Stimulated activated CD4-positive, alpha-beta T cell treated with anti-CD3 and anti-CD28 coated beads, TNF-alpha, amount 100 ng/mL, for 1 hour (primary cell): ENCODE results near the gene FIGNL1.

Experiments
- DNase-seq, 3 donors: peaks; one replicate each; pipeline ENCODE4 v3.0.0-alpha.2; 2020; ENCODE audit warnings: low read depth in 3 of 3, low spot score in 1 of 3

Gene FIGNL1

DNA sequence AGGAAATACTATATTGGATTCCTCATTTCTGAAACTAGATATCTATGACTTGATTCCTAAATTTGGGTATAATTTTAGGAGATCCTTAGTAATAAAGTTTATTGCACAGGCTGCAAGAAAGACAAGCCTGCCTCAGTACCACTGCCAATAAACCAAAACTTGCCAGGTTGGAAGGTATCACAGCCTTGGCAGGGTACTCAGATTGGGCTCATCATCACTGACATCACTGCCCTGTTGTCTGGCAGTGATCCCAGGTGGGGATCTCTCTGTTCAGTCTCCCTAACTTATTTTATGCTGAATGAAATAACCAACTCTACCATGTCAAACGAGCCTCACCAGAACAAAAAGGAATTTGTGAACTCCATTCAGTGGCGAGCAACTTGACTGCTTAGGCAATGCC, 18.8 kb downstream of the FIGNL1 start:
- DNase-seq = no peak

- no peak for DNase-seq
Measured at GRCh38 chr7:50428911-50429310, 21.2 kb downstream of the FIGNL1 start.

DNA sequence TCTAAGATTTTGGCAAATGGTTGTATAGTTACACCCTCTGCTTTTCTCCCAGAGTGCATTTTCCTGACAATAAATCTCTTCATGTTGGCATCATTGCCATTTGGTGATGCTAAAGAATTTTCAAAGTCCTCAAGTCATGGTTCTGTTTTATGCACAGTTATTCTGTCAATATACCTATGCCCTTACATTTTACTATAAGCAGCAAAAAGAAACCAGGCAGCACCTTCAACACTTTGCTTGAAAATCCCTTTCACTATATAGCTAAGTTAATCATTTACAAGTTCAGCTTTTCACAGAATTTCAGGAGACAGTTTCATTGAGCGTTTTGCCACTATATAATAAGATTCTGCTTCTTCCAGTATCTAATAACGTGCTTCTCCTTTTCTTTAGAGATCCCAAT, 22.6 kb downstream of the FIGNL1 start:
- no peak for DNase-seq

DNA sequence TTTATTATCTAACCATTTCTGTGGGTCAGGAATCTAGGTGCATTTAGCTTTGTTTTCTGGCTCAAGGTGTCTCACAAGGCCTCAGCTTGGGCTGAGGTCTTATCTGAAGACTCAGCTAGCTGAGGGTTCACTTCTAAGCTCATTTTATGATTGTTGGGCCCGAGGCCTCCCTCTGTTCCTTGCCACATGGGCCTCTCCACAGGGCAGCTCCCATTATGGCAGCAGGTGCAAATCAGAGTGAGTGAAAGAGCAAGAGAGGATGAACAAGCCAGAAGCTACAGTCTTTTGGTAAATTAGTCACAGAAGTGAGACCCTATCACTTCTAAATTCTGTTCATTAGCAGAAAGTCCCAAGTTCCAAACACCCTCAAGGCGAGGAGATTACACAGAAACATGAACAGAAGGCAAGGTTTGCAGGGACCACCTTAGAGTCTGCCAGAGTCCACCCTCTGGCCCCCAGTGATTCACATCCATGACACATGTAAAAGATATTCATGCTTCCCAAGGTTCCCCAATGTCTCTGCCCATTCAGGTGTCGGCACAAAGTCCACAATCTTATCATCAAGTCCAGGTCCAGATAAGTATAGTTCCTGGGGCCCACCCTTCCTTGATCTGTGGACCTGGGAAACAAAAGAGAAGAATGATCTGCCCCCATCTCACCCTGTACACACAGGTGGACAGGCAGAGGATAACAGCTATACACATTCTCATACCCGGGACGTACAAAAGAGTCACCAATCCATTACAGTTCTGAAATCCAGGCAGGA, 23.7 kb downstream of the FIGNL1 start:
- no peak for DNase-seq

DNA sequence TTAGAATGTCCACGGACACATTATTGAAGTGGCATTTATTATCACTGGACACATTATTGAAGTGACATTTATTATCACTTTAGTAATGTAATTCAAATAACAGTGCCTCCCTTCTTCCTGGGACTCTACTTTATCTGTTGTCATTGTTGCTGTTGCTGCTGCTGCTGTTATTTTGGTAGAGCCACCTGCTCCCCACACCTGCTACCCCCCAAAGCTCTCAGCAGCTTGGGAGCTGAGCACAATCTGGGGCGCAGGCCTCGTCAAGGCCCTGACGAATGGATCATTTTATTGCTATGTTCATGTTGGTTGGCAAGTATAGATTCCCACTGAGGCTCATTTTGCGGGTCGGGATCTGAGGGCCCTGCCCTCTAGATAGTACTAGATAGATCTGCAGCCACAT, 24.8 kb downstream of the FIGNL1 start:
- no peak for DNase-seq

- DNase-seq = no peak
Measured at GRCh38 chr7:50423860-50424259, 26.3 kb downstream of the FIGNL1 start.

DNA sequence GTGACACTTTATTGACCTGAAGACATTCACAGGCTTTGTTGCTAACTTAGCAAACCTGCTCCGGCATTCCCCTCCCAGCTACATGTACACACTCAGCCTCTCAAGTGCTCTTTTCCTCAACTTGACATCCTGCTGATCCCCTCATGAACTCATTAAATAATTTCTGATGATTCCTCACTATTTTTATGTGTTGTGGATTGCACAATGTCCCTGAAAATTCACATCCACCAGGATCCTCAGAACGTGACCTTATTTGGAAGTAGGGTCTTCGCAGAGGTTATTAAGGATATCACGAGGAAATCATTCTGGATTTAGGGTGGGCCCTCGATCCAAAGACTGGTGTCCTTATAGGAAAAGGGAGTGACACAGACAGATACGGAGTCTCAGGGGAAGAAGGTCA, 27.3 kb downstream of the FIGNL1 start:
- DNase-seq = no peak

DNA sequence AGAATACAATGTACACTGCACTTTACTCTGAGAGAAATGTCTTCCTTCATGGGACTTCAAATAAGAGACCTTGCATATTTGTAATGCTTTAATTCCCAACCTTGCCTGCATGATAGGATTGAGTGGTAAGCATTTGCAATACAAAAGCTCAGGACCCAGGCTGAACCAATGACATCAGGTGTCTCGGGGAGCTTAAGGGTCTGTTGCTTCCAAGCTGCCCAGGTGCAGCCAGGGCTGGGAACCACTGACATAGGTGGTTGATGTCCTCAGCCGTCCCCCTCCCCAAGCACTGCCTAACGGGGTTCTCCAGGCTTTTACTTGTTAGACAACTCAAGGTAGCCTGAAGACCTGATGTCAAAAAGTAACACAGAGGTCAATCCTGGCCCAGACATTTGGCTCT, 29.1 kb downstream of the FIGNL1 start:
- no peak for DNase-seq

- no peak for DNase-seq
Measured at GRCh38 chr7:50418526-50419290, 31.4 kb downstream of the FIGNL1 start.

- peak; percentile 44 to 51 (median 45) for DNase-seq
Measured at GRCh38 chr7:50418086-50418515, 32.0 kb downstream of the FIGNL1 start.

GRCh38 chr7:50416527-50417182, 33.5 kb downstream of the FIGNL1 start:
- DNase-seq = no peak

GRCh38 chr7:50415844-50416364, 34.2 kb downstream of the FIGNL1 start:
- DNase-seq = no peak

- DNase-seq = no peak
Measured at GRCh38 chr7:50413561-50413960, 36.6 kb downstream of the FIGNL1 start.

GRCh38 chr7:50412973-50413372, 37.2 kb downstream of the FIGNL1 start:
- no peak for DNase-seq

- no peak for DNase-seq
Measured at GRCh38 chr7:50411332-50411731, 38.8 kb downstream of the FIGNL1 start.

DNA sequence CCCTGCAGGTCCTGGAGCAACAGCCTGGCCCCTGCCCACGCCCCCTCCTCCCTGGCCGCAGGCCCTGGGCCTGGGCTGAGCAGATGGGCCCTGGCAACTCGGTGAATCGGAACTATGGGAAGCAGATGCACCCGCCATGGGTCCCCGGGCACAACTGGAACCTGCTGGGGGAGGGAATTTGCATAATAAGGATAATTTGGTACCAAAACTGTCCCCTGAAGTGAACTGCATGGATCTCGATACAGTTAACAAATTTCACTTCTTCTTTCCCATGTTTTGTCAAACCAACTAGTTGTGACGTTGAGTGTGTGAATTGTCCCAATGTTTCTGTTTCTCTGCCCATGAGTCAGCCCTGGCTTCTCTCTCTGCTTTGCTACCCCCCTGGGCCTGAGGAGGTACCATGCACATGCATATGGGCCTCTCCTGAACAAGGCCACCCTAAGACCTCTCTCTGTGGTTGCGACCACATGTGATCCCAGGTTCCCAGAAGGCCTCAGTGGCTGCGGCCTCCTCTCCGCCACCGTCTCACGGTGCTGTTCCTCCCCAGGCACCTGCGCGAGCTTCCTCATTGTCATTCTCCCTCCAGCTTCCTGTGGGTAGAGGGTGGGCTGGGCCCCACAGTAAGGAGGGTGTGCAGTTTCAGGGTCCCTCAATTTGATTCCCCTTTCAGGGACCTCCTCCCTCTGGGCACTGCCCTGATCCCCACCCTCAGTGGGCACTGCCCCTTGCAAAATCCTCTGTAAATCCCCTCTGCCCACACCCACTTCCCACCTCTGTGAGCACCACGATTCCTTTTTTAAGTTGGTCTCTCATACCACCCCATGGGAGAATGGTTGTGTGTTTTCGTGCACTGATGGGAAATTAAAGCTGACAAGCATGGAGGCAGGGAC, 40.0 kb downstream of the FIGNL1 start:
- DNase-seq = no peak

GRCh38 chr7:50406935-50407334, 43.2 kb downstream of the FIGNL1 start:
- no peak for DNase-seq

DNA sequence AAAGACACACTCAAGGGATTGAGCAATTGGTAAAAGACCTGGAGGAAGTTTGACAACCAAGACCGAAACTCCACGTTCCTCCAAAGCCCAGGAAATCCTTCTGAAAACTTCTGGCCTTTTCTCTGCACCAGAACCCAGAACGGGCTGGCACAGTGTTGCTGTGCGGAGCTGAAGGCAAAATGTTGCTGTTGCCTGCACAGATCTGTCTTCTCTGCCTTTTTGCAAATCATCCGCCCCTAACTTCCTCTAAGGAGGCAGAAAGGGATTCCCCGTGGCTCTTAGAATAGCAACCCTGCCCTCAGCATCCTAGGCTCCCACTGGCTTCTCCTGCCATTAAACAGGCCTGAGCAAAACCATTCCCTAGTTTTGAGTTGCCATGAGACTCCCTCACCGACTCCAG, 44.9 kb downstream of the FIGNL1 start:
- DNase-seq = no peak

- no peak for DNase-seq
Measured at GRCh38 chr7:50404392-50404791, 45.8 kb downstream of the FIGNL1 start.

DNA sequence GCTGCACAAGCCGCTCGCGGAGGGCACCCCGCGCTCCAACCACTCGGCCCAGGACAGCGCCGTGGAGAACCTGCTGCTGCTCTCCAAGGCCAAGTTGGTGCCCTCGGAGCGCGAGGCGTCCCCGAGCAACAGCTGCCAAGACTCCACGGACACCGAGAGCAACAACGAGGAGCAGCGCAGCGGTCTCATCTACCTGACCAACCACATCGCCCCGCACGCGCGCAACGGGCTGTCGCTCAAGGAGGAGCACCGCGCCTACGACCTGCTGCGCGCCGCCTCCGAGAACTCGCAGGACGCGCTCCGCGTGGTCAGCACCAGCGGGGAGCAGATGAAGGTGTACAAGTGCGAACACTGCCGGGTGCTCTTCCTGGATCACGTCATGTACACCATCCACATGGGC, 50.0 kb downstream of the FIGNL1 start:
- DNase-seq = no peak

- no peak for DNase-seq
Measured at GRCh38 chr7:50399635-50400034, 50.5 kb downstream of the FIGNL1 start.
